IPS-NIHi7 (cell line): ENCODE measurements around the gene USP27X.
A peak's percentile ranks its signal among the peaks of the same experiment; 100 is the strongest.

Experiments
- DNase-seq: peaks from one replicate; pipeline ENCODE4 v3.0.0; 2012; ENCODE audit warnings: mixed read lengths; ENCODE audit errors: extremely low spot score

Gene USP27X

GRCh38 chrX:49878834-49879655 lies at the start of gene USP27X:
Gene USP27X (plus strand): TSS chrX:49879484. CDS start chrX:49880308, 824 bp downstream.
- peak; percentile 62 for DNase-seq

- DNase-seq = peak; percentile 41
Observed at GRCh38 chrX:49838374-49838773, 40.9 kb upstream of the USP27X start.

DNA sequence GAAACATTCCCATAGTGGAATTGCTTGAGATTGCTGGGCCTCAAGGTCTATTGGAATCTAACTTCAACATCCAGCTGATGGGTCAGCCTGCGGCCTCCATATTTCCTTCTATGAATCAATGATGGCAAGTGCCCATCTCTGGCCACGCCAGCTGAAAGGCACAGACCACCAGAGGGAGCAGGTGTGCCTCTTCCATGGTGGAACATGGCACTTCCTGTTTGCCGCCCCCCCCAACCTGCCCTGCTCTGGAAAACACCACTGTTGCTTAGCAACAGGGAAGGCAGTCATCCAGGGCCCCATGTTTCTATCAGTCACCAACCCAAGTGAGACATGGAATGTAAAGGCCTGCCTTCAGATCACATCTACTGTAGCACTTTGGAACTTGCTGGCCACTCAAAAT lies 38.6 kb upstream of the USP27X start:
- DNase-seq = peak; percentile 68

DNA sequence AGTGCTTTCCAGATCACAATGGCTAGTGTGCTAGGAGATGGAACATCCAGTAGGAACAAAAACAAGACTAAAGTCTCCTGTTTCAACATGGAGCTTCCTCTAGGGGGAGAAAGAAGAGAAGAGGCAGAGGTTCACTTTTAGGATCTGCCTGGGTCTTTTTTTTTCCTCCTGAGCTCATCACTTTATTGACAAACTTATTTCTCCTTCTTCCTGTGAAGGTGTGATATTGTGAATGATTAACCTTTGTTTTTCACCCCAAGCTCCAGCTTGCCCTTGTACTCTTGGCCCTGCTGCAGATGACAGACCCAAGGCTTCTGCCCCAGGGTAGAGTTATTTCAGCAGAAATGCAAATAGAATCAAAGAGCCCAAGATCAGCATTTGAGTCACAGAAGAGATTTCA lies 36.7 kb upstream of the USP27X start:
- DNase-seq = no peak

- no peak for DNase-seq
Observed at GRCh38 chrX:49844611-49845010, 34.7 kb upstream of the USP27X start.

- DNase-seq = no peak
Observed at GRCh38 chrX:49845701-49846403, 33.4 kb upstream of the USP27X start.

DNA sequence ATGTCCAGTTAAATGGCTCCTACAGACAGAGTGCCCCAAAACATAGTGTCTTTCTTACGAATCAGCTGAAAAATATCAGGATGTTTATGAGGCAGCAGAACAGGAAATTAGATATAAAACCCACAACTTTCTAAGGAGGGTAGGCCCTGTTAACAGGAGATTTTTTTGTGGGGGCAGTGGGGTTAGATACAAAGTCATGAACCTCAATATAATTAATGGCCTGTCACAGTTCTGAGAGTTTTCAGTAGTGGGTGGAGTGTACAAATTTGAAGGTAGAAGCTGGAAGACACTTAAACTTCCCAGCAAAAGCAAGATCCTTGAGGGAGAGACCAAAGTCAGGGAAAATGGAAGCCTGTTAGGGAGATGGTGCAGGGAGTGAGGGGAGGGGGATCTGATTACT lies 32.8 kb upstream of the USP27X start:
- DNase-seq = no peak

DNA sequence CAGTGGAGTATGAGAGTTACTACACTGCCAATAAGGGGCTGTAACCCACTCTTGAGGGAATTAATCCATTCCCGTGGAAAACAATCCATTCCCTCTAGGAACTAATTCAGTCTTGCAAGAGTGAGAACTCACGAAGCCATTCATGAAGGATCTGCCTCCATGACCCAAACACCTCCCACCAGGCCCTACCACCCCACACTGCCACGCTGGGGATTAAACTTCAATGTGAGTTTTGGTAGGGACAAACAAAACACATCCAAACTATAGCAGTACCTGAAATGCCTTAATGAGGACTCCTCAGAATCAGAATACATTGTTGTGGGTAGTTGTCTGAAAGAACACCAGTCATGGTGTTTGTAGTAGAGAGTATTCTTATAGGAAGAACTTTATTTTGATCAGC lies 31.0 kb upstream of the USP27X start:
- DNase-seq = no peak

GRCh38 chrX:49850028-49850427 lies 29.3 kb upstream of the USP27X start:
- DNase-seq = no peak

- no peak for DNase-seq
Observed at GRCh38 chrX:49853661-49854060, 25.6 kb upstream of the USP27X start.

- no peak for DNase-seq
Observed at GRCh38 chrX:49856819-49857218, 22.5 kb upstream of the USP27X start.

GRCh38 chrX:49858341-49858740 lies 20.9 kb upstream of the USP27X start:
- DNase-seq = no peak

DNA sequence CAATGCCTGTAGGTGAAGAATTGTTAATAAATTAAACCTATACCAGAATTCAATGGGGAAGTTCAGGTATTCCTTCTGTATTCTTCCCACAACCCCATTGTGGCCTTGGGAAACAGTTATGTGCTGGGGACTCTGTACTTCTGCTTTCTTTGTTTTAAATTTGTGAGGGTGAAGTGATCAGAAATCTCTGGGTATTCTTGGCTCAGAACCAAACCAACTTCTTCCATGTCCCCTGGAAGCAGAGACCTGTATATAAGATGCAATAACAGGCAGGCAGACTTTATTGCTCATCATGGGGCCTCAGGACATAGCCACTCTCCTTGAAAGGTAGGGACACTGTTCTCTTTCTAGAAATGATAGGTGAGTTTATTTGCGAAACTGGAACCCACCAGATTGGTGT lies 19.8 kb upstream of the USP27X start:
- no peak for DNase-seq

DNA sequence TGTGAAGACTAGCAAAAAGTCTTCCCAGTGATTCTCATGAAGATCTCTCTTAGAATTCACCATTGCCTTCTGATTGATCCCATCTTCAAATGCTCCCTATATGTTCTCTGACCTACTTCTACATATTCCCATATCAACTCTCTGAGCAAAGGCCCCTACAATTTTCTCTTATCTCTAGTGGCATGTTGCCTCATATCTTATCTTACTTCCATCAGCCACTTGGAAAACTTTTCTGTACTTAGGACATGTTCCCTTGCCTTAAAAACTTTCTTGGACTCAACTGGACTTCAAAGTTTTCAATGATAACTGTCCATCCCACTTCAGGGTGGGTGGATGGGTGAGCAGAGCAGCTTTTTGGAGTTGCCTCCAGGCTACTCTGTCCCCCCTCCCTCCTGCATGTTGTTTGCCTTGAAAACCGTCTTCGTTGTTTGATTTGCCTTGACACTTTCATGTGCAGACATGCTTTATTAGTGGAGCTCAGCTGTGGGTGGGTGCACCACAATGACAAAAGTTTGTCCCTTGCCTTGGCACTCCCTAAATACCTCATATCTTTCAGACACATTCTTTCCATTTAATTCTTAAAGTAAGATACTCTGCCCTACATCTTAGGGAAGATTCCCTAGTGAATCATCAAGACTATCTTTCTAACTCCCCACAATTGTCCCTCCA lies 18.3 kb upstream of the USP27X start:
- no peak for DNase-seq

GRCh38 chrX:49862093-49862492 lies 17.2 kb upstream of the USP27X start:
- no peak for DNase-seq

DNA sequence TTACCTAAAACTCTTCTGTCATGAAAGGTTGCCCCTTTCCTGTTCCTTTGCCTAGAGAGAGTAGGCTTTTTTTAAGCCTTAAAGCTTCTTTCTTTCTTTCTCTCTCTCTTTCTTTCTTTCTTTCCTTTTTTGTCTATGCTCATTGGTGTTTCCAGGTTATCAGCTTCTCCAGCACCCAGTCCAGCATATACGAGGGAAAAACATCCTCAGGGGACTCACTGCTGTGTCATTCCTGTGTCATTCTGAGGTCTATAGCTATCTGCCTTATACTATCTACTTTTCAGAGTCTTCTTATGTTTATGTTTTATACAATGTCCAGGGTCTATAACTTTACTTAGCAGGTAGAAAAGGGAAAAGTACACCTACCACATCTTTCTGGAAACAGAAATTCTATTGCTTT lies 10.5 kb upstream of the USP27X start:
- no peak for DNase-seq

- peak; percentile 23 for DNase-seq
Observed at GRCh38 chrX:49876750-49877149, 2.5 kb upstream of the USP27X start.

DNA sequence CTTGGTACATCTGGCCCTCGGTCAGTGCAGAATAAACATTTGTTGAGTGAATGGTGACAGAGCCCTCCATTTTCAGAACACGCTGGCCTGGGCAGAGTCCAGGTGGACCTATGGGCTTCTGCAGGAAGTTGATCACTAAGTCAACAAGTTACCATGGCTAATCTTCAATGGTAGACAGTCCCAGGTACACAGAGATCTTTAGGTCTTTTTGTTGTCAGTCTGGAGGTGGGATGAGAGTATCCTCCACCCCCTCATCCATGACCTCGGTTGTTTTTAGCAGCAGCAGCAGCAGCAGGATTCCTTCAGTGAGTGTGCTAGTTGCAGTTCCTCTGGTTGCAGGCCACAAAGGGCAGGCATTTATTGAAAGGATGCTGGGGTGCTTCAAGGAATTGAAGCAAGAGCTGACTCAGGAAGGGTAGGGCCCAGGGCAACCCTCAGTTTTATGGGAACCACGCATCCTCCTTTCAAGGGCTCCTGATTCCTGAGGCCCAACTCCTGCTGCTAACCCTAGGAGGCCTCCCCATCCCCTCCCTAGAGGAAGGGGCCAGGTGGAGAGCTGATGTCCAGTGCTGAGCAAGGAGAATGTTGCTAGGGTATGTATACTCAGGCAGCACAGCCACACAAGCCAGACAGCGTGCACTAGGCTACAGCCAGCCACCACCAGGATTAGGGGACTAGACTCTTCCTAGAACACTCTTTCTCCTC lies 1.7 kb upstream of the USP27X start:
- DNase-seq = no peak

DNA sequence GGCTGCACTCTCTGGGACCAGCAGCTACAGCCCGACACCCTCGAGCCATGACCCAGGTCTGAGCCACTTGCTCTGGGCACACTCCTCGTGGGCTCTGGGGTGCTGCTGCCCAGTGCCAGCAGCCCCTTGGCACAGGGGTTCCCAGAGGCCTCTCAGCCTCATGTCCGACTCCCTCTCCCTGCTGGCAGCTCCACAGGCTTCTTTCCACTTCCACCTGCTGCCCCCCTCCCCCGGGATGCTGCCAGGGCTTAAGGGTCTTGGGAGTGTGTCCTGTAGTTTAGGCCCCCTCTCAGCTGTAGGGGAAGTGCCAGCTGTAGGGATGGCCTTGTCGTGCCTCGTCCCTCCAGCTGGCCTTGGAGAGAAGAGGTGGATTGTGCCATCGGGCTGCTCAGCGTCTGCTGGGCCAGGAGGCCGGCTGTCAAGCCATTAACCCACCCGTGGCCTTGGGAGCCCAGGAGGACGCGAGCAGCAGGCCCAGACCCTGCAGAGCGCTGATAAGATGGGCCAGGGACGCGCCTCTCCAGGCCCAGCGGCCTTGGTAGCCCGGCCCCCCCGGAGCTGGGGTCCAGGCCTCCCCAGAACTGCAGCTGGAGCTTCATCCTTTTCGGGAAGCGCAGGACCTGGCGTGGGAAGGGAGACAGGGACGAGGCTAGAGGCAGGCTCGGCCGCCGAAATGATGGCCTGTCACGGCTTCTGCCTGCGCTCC lies 1.0 kb upstream of the USP27X start:
- no peak for DNase-seq

DNA sequence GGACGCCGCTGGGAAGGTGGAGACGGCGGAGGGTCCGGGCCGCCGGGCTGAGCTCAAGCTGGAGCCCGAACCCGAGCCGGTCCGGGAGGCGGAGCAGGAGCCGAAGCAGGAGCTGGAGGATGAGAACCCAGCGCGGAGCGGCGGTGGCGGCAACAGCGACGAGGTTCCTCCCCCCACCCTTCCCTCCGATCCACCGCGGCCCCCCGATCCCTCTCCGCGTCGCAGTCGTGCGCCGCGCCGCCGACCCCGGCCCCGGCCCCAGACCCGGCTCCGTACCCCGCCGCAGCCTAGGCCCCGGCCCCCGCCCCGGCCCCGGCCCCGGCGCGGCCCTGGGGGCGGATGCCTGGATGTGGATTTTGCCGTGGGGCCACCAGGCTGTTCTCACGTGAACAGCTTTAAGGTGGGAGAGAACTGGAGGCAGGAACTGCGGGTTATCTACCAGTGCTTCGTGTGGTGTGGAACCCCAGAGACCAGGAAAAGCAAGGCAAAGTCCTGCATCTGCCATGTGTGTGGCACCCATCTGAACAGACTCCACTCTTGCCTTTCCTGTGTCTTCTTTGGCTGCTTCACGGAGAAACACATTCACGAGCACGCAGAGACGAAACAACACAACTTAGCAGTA lies 483 bp downstream of the USP27X start:
- DNase-seq = peak; percentile 13

GRCh38 chrX:49880668-49881067 lies 1.4 kb downstream of the USP27X start:
- no peak for DNase-seq
